OCI-LY7 (cell line): ENCODE results near the gene MYMX. TPM values are rescaled to one million over a fixed set of nuclear protein-coding genes. Genes with fewer than 3 reads are reported as not detected.

ENCODE experiments used
- BruUV-seq: library from RNA; stranded (reverse); fragments of 400-500 nt; replicated peaks from 2 replicates; lab custom pipeline; 2021; lab: Mats Ljungman, UMichigan
- CTCF ChIA-PET: fragments of 300-600 bp; sonication (Branson Sonifier 250); formaldehyde crosslinking; loops from one replicate; lab custom pipeline; 2022; ENCODE audit warnings: antibody characterized with exemption; ENCODE audit not compliant: unreplicated experiment; lab: Charles Lee
- POLR2A ChIA-PET: fragments of 300-600 bp; sonication (Branson Sonifier 250); formaldehyde crosslinking; loops from one replicate; lab custom pipeline; 2022; ENCODE audit warnings: antibody characterized with exemption; lab: Charles Lee
- DNase-seq: peaks from one replicate; pipeline ENCODE4 v3.0.0-alpha.2; 2015; ENCODE audit warnings: low spot score
- H2AFZ ChIP-seq: fragments of 200-600 bp; sonication (generic), shearing (Covaris generic); 2 replicates; pipeline ENCODE4 v1.6.1; 2014; ENCODE audit warnings: mild to moderate bottlenecking, antibody characterized with exemption, low read length, moderate library complexity
- H3K27ac ChIP-seq: fragments of 200-600 bp; sonication (generic); 2 replicates; pipeline ENCODE4 v1.5.1; 2014; ENCODE audit warnings: mixed run types, low read depth, mild to moderate bottlenecking, moderate library complexity, low read length, inconsistent platforms; ENCODE audit not compliant: poor library complexity, severe bottlenecking
- H3K36me3 ChIP-seq: fragments of 200-600 bp; sonication (generic); 2 replicates; pipeline ENCODE4 v1.6.1; 2014; ENCODE audit warnings: mild to moderate bottlenecking, antibody characterized with exemption, low read length, moderate library complexity, mixed read lengths; ENCODE audit not compliant: insufficient read depth
- H3K4me1 ChIP-seq: fragments of 200-600 bp; sonication (generic); 2 replicates; pipeline ENCODE4 v1.5.1; 2014; ENCODE audit warnings: mild to moderate bottlenecking, low read length; ENCODE audit not compliant: insufficient read depth, poor library complexity, severe bottlenecking
- H3K4me2 ChIP-seq: fragments of 200-600 bp; sonication (generic); 2 replicates; pipeline ENCODE4 v1.6.1; 2014; ENCODE audit warnings: mild to moderate bottlenecking, low read length
- H3K4me3 ChIP-seq: fragments of 200-600 bp; sonication (generic); 2 replicates; pipeline ENCODE4 v1.5.1; 2014; ENCODE audit warnings: mild to moderate bottlenecking, low read depth, low read length; ENCODE audit not compliant: poor library complexity, severe bottlenecking
- H3K79me2 ChIP-seq: fragments of 200-600 bp; sonication (generic); 2 replicates; pipeline ENCODE4 v1.6.1; 2016; ENCODE audit warnings: low read depth, mild to moderate bottlenecking, low read length, moderate library complexity, mixed read lengths; ENCODE audit not compliant: insufficient read depth
- H3K9me2 ChIP-seq: fragments of 200-600 bp; sonication (generic); 2 replicates; pipeline ENCODE4 v1.6.1; 2016; ENCODE audit warnings: mild to moderate bottlenecking, low read length, mixed read lengths; ENCODE audit not compliant: insufficient read depth
- H3K9me3 ChIP-seq: fragments of 200-600 bp; sonication (generic); 2 replicates; pipeline ENCODE4 v1.6.1; 2014; ENCODE audit warnings: mild to moderate bottlenecking, mixed run types, low read length, mixed read lengths
- H4K20me1 ChIP-seq: fragments of 200-600 bp; sonication (generic); 2 replicates; pipeline ENCODE4 v1.6.1; 2014; ENCODE audit warnings: mild to moderate bottlenecking, antibody characterized with exemption, low read length, moderate library complexity, mixed read lengths; ENCODE audit not compliant: insufficient read depth
- CTCF ChIP-seq: fragments of 200-600 bp; sonication (generic); conservative IDR thresholded peaks from 2 replicates; pipeline ENCODE4 v1.5.1; 2014; ENCODE audit warnings: mild to moderate bottlenecking, antibody characterized with exemption, low read length, moderate library complexity, mixed read lengths
- EZH2phosphoT487 ChIP-seq: fragments of 200-600 bp; sonication (generic); IDR thresholded peaks from 2 replicates; pipeline ENCODE4 v1.6.1; 2018; ENCODE audit warnings: low read depth, borderline replicate concordance, mild to moderate bottlenecking, mixed run types, antibody characterized with exemption, low read length, moderate library complexity, mixed read lengths
- intact Hi-C: fragments of 100-400 bp; cut with micrococcal nuclease; formaldehyde crosslinking; loops from one replicate; pipeline ENCODE4 v1.10.0; 2022; ENCODE audit not compliant: unreplicated experiment
- total RNA-seq, 2 experiments: library from RNA; depleted of rRNA in 1 of 2; stranded (reverse); fragments of >200 nt in 1 of 2; shearing (Covaris generic) in 1 of 2; gene quantifications; 2 replicates each; pipeline ENCODE4 v1.2.3, GENCODE V29; 2014 to 2022

Gene MYMX
- total RNA-seq, 2 experiments from 2014 or later = not detected

GRCh38 chr6:44260011-44260410 lies 43.3 kb downstream of the MYMX start:
- Histone ChIP-seq H4K20me1 (no peaks in the 10 kb centered on the region), H3K9me3 (no peaks in the 10 kb centered on the region), H3K4me1 (peaks cover 67% of the 10 kb centered on the region), H2AFZ (no peak overlapping the region), H3K4me3 (no peak overlapping the region), H3K4me2 (no peak overlapping the region), H3K27ac (no peak overlapping the region), H3K9me2 (no peaks in the 10 kb centered on the region), H3K79me2 (peaks cover 41% of the 10 kb centered on the region), H3K36me3 (peaks cover 69% of the 10 kb centered on the region)
- no TSS peak for BruUV-seq
- DNase-seq = no peak
- CTCF ChIA-PET = no interaction called here
- TF ChIP-seq EZH2phosphoT487 (no peak), CTCF (no peak)
- intact Hi-C loops = no loop called here
- POLR2A ChIA-PET = no interaction called here

GRCh38 chr6:44260451-44261297 lies 43.9 kb downstream of the MYMX start:
- Histone ChIP-seq H3K4me1 (peaks cover 62% of the 10 kb centered on the region), H3K4me3 (no peak overlapping the region), H2AFZ (no peak overlapping the region), H3K79me2 (peaks cover 41% of the 10 kb centered on the region), H3K9me3 (no peaks in the 10 kb centered on the region), H3K27ac (peak overlapping the region; percentile 25), H3K9me2 (no peaks in the 10 kb centered on the region), H4K20me1 (no peaks in the 10 kb centered on the region), H3K4me2 (peak overlapping the region; percentile 96), H3K36me3 (peaks cover 63% of the 10 kb centered on the region)
- CTCF ChIA-PET = no interaction called here
- BruUV-seq = no TSS peak
- DNase-seq = no peak
- POLR2A ChIA-PET = interaction anchor here (4.3 kb wide), 1 partner anchor 13 kb away, joined by 22 read pairs; the partner anchor contains the start of gene HSP90AB1
- intact Hi-C loops = no loop called here
- no peak for TF ChIP-seq EZH2phosphoT487
- TF ChIP-seq CTCF = no peak

DNA sequence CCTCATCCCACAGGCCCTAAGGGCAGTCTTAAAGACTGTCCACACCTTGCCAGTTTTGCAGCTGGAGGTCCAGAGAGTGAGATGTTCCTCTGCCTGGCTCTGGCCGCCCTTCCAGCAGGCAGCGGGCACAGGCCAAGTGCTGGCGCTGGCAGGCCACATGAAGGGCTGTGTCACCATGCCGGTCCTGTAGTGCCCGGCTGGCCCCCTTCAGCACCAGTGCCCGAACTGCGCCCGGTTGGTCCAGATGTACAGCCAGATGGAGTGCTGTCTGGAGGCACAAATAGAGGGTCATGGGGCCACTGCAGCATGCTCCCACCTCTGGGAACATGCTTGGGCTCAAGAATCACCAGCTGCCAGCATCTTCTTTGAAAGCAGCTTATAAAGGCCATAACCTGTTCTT lies 44.9 kb downstream of the MYMX start:
- intact Hi-C loops = no loop called here
- BruUV-seq = no TSS peak
- no peak for DNase-seq
- H3K36me3 ChIP-seq = peaks cover 57% of the 10 kb centered on the region
- ChIA-PET CTCF (interaction anchor here (1.5 kb wide), 1 partner anchor 37 kb away, joined by 4 read pairs; no protein-coding TSS in a partner anchor), POLR2A (interaction anchor here (0.6 to 4.3 kb wide), 5 partner anchors 14 to 764 kb away, joined by 3 to 22 read pairs (median 3); partner anchors contain the start of gene HSP90AB1)
- peak overlapping the region; percentile 96 for H3K4me2 ChIP-seq
- no peaks in the 10 kb centered on the region for H3K9me3 ChIP-seq
- no peaks in the 10 kb centered on the region for H4K20me1 ChIP-seq
- peak overlapping the region; percentile 85 for H3K27ac ChIP-seq
- no peaks in the 10 kb centered on the region for H3K9me2 ChIP-seq
- H3K4me3 ChIP-seq = no peak overlapping the region
- no peak overlapping the region for H2AFZ ChIP-seq
- peaks cover 41% of the 10 kb centered on the region for H3K79me2 ChIP-seq
- H3K4me1 ChIP-seq = peaks cover 62% of the 10 kb centered on the region
- TF ChIP-seq EZH2phosphoT487 (no peak), CTCF (no peak)
